ENCODE results near the gene MORN5.

The MORN5 gene

GRCh38 chr9:122192914-122193525, 33.3 kb downstream of the MORN5 start:
- no peak overlapping the region for H3K4me3 ChIP-seq (ENCODE audit: low read depth, low read length)
- no peak for DNase-seq (ENCODE audit: low read depth)
- TF ChIP-seq CTCF (IDR thresholded peaks at IDR 0.05; ENCODE audit: low read depth, low read length) (no peak), MAX (IDR thresholded peaks at IDR 0.05; ENCODE audit: low read depth, low read length) (no peak), MYC (IDR thresholded peaks at IDR 0.05; ENCODE audit: low read depth, low read length) (no peak), POLR2A (IDR thresholded peaks at IDR 0.05; ENCODE audit: extremely low read depth, insufficient read length) (no peak)

- no peak overlapping the region for H3K4me3 ChIP-seq (ENCODE audit: low read depth, low read length)
- TF ChIP-seq MYC (IDR thresholded peaks at IDR 0.05; ENCODE audit: low read depth, low read length) (no peak), CTCF (IDR thresholded peaks at IDR 0.05; ENCODE audit: low read depth, low read length) (no peak), MAX (IDR thresholded peaks at IDR 0.05; ENCODE audit: low read depth, low read length) (no peak), POLR2A (IDR thresholded peaks at IDR 0.05; ENCODE audit: extremely low read depth, insufficient read length) (no peak)
- peak; percentile 21 for DNase-seq (ENCODE audit: low read depth)
Observed at GRCh38 chr9:122193651-122194050, 33.9 kb downstream of the MORN5 start.

GRCh38 chr9:122195875-122196274, 36.2 kb downstream of the MORN5 start:
- DNase-seq (ENCODE audit: low read depth): no peak
- TF ChIP-seq POLR2A (IDR thresholded peaks at IDR 0.05; ENCODE audit: extremely low read depth, insufficient read length) (no peak), MYC (IDR thresholded peaks at IDR 0.05; ENCODE audit: low read depth, low read length) (no peak), CTCF (IDR thresholded peaks at IDR 0.05; ENCODE audit: low read depth, low read length) (no peak), MAX (IDR thresholded peaks at IDR 0.05; ENCODE audit: low read depth, low read length) (no peak)
- H3K4me3 ChIP-seq (ENCODE audit: low read depth, low read length): no peak overlapping the region

GRCh38 chr9:122197426-122197825, 37.7 kb downstream of the MORN5 start:
- no peak for DNase-seq (ENCODE audit: low read depth)
- no peak overlapping the region for H3K4me3 ChIP-seq (ENCODE audit: low read depth, low read length)
- TF ChIP-seq POLR2A (IDR thresholded peaks at IDR 0.05; ENCODE audit: extremely low read depth, insufficient read length) (no peak), MYC (IDR thresholded peaks at IDR 0.05; ENCODE audit: low read depth, low read length) (no peak), MAX (IDR thresholded peaks at IDR 0.05; ENCODE audit: low read depth, low read length) (no peak), CTCF (IDR thresholded peaks at IDR 0.05; ENCODE audit: low read depth, low read length) (no peak)

GRCh38 chr9:122197882-122198281, 38.2 kb downstream of the MORN5 start:
- TF ChIP-seq CTCF (IDR thresholded peaks at IDR 0.05; ENCODE audit: low read depth, low read length) (no peak), MAX (IDR thresholded peaks at IDR 0.05; ENCODE audit: low read depth, low read length) (no peak), MYC (IDR thresholded peaks at IDR 0.05; ENCODE audit: low read depth, low read length) (no peak), POLR2A (IDR thresholded peaks at IDR 0.05; ENCODE audit: extremely low read depth, insufficient read length) (no peak)
- no peak for DNase-seq (ENCODE audit: low read depth)
- no peak overlapping the region for H3K4me3 ChIP-seq (ENCODE audit: low read depth, low read length)
